ENCODE measurements around the gene MAP3K8.

Gene MAP3K8

DNA sequence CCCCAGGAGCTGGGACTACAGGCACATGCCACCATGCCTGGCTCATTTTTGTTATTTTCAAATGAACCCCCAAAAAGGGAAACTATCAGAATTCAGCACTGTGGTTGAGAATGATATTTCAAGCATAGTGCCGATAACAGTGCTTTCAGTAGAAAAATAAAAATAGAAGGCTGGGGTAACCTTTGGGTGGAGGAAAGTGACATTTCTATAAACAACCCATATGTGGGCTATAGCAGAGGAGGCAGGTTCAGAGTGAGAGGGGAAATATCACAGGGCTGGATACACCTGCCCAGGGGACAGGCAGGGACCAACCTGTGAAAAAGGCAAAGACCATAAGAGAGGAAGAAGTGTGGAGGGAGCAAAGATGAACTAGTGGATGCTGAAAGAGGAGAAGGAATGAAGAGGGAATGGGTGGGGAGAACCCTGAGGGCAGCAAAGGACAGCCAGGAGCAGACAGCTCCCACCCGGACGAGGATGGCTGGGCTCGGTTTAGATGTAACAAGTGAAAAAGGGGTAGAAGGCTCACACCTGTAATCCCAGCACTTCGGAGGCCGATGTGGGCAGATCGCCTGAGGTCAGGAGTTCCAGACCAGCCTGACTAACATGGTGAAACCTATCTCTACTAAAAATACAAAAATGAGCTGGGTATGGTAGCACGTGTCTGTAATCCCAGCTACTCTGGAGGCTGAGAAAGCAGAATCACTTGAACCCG lies 56.5 kb downstream of the MAP3K8 start:
- DNase-seq (ENCODE audit: low read depth in 2 of 2): no peak

GRCh38 chr10:30491204-30491915 lies 57.4 kb downstream of the MAP3K8 start:
- no peak for DNase-seq (ENCODE audit: low read depth in 2 of 2)

GRCh38 chr10:30491916-30492515 lies 58.0 kb downstream of the MAP3K8 start:
- no peak for DNase-seq (ENCODE audit: low read depth in 2 of 2)

DNA sequence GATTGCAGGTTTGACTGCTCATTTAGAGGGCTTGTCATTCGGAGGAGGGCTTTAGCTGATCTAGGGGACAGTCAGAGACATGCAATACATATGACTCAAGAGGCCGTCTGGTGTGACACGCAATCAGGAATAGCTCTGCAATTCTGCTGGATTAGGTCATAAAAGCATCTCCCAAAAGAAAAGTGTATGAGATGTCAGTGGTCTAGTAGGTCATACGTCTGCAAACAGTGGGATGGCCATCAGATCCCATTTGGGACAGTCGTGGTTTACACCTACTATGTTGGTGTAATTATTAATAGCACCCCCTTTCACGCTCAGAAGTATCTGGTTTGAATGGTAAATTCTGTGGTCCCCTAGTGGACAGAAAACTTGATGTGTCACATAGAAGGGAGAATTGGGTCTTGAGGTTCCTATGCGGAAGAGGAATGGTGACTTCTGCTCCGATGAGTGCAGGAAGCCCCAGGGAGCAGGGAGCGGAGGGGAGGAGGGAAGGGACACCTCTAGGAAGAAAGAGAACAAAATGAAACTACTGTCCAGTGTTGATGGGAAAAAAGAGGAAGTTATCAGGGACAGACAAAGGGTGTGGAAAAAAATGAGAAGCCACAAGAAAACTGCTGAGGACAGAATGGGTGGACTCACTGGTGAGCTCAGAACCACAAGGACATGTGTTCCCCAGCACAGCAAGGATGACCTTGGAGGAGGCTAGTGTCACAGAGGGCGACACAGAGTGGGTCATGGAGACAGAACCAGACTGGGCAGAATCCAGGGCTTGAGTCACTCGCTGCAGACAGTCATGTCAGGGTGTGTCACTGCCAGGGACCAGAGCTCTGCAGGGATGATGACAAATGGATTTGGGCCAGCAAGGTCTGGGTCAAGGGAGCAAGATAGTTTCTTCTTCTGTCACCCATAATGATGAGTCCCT lies 59.9 kb downstream of the MAP3K8 start:
- no peak for DNase-seq (ENCODE audit: low read depth in 2 of 2)

GRCh38 chr10:30494558-30494957 lies 60.6 kb downstream of the MAP3K8 start:
- DNase-seq (ENCODE audit: low read depth in 2 of 2): no peak

GRCh38 chr10:30495687-30496086 lies 61.7 kb downstream of the MAP3K8 start:
- DNase-seq (ENCODE audit: low read depth in 2 of 2): no peak

DNA sequence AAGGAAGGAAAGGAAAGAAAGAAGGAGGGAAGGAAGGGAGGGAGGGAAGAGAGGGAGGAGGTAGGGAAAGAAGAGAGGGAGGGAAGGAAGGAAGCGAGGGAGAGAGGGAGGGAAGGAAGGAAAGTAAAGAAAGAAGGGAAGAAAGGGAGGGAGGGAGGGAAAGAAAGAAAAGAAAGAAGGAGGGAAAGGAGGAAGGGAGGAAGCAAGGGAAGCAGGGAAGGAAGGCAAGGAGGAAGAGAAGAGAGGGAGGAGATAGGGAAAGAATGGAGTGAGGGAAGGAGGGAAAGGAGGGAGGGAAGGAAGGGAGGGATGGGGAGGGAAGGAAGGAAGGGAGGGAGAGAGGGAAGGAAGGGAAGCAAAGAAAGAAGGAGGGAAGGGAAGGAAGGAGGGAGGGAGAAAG lies 65.8 kb downstream of the MAP3K8 start:
- DNase-seq (ENCODE audit: low read depth in 2 of 2): no peak

DNA sequence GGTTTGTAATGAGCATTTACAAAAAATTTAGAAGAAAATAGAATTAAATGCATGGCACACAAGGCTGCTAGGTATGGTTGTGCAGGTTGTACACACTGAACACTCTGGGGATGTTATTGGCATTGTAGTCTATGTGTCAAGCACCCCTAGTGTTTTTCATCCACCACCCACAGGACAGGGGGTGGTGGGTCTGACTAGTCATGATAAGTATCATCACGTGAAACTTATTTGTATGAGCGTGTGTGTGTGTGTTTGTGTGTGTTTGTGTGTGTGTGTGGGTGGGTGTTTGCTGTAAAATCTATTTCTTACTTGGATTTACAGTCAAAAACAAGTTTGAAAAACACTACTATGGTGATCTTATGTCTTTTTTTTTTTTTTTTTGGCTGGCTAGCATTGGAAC lies 66.5 kb downstream of the MAP3K8 start:
- DNase-seq (ENCODE audit: low read depth in 2 of 2): no peak

DNA sequence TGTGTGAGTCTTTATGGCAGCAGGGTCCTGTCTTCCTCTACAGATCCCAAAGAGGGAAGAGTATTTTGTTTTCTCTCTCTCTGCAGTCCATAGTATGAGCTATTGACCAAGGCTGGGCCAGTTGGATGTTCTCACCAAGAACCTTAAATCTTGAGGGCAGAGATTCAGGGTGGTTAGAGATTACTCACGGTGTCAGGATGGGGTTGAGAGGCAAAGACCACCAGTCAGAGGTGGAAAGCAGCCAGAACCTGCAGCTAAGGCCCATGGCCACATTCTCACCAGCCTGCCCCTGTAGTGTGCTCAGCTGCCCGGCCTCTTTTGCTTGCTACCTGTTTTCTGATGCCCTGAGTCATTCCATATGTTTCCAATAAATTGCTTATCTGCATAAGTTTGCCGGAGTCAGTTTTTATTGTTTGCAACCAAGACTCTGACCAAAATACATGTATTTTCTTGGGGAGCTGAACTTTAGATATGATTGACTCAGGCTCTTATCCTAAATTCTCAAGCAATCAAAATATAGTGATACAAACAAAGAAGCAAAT lies 67.0 kb downstream of the MAP3K8 start:
- no peak for DNase-seq (ENCODE audit: low read depth in 2 of 2)

- DNase-seq (ENCODE audit: low read depth in 2 of 2): no peak
These were observed 68.5 kb downstream of the MAP3K8 start for GRCh38 chr10:30502266-30503060.

DNA sequence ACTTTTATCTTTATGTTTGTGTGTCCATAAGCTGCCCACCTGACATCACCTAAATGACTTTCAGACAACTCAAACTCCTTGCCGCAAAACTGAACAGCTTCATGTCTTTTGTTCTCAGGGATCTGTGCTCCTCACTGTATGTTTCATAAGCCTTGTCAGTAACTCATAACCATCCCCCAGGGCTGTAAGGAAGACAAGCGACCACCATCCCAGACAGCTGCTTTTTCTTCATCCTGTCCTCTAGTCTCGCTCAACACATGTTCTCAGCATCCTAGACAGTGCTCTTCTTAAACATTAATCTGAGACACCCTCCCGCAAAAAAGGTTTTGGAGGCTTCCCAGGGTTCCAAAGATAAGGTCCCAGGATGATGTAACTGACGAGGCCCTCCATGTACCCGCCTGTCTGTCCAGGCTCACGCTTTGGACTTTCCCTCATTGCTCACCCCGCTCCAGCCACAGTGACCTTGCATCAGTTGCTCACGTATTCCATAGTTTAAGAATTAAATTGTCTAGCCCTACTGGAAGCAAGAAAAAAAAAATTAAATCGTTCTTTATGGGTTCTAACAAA lies 69.8 kb downstream of the MAP3K8 start:
- no peak for DNase-seq (ENCODE audit: low read depth in 2 of 2)

GRCh38 chr10:30505543-30506298 lies 71.7 kb downstream of the MAP3K8 start:
- no peak for DNase-seq (ENCODE audit: low read depth in 2 of 2)

GRCh38 chr10:30509508-30509907 lies 75.5 kb downstream of the MAP3K8 start:
- no peak for DNase-seq (ENCODE audit: low read depth in 2 of 2)

DNA sequence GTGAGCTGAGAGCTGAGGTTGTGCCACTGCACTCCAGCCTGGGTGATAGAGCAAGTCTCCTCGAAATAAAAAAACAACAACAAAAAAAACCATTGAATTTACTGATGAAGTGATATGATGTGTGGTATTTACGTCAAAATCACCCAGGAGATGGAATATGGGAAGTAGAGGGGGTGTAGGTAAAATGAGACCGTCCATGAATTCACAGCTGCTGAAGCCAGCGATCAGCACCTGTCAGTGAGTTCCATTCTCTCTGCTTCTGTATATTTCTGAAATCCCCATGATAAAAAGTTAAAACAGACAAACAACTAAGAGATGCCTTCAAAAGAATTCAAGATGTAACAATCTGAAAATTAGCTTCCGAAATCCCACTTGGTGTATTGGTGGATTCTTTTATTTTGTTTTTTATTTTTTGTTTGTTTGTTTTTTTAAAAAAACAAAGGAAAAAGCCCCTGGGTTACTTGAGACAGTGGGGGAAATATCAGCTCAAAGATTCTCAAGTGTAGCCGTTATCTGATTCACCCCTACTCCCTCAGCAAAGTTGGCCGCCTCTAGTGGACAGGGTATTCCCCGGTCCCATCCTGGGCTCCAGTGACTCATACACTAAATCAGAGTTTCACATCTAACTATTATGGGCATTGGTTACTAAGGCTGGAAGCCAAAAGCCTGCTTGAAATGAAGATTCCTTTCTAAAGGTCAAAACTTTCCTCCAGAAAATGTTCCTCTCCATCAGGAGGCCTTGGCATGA lies 76.4 kb downstream of the MAP3K8 start:
- peak in 1 of 2 experiments; percentile 26 for DNase-seq (ENCODE audit: low read depth in 2 of 2)

DNA sequence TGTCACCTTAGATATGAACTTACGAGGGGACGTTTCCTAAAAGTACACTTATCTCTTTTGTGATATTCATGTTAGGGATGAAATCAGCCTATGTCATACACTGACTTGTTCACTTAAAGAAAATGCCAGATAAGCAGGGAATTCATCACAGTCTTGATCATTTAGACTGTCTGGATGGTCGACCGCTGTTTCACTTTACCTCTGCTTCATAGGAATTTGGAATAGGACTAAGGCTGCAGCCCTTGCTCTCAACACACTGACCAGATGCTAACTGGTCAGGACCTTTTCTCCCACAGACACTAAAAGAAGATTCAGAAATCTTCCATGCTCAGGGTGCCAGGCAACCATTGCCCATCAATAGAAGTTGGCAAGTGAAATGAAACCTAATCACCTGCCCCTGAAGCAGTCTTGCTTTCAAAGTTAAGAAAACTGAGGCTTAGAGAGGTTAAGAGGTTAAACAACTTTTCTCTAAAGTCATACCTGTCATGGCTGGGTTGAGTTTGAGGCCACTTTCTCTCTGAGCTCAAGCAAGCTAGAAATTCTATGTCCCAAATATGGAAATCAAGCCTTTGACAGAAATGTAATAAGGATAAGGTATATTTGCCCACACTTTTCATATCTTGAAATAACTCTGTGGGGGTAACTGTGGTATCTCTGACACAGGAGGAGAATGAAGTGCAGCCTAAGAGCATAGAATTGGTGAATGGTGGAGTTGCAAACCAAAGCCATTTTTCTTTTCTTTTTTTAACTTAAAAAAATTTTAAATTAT lies 77.1 kb downstream of the MAP3K8 start:
- DNase-seq (ENCODE audit: low read depth in 2 of 2): no peak
